H1 (cell line): ENCODE results near the gene DIPK1B. TPM values are rescaled to one million over a fixed set of nuclear protein-coding genes. Genes with fewer than 3 reads are reported as not detected.

Experiments
- CTCF ChIA-PET: fragments of 300-600 bp; sonication (Branson Sonifier 250); formaldehyde crosslinking; loops from one replicate; lab custom pipeline; 2021; ENCODE audit not compliant: partially characterized antibody; lab: Charles Lee
- POLR2A ChIA-PET: fragments of 300-600 bp; sonication (Branson Sonifier 250); formaldehyde crosslinking; loops from one replicate; lab custom pipeline; 2021; ENCODE audit warnings: inconsistent platforms; ENCODE audit not compliant: partially characterized antibody; lab: Charles Lee
- DNase-seq, 2 experiments: peaks; one replicate each; pipeline versions ENCODE4 v3.0.0 to v3.0.0-alpha.2; 2010 to 2022; ENCODE audit warnings: low spot score in 2 of 2, low read depth in 1 of 2, mixed read lengths in 1 of 2
- FAIRE-seq: peaks from 2 replicates; lab custom pipeline; 2011; peaks lifted over from hg19 to GRCh38; lab: Jason Lieb, UNC
- H2AFZ ChIP-seq: 2 replicates; pipeline ENCODE4 v1.8.1; 2012; ENCODE audit warnings: low read length, inconsistent platforms
- H2AK5ac ChIP-seq: 2 replicates; pipeline ENCODE4 v1.6.1; 2013; ENCODE audit warnings: low read depth, low read length
- H2BK120ac ChIP-seq: replicated peaks from 2 replicates; pipeline ENCODE3; 2013; ENCODE audit warnings: low read depth, low read length, inconsistent platforms
- H2BK12ac ChIP-seq: 2 replicates; pipeline ENCODE4 v1.6.1; 2013; ENCODE audit warnings: low read depth, low read length
- H2BK15ac ChIP-seq: 2 replicates; pipeline ENCODE4 v1.6.1; 2013; ENCODE audit warnings: low read length
- H2BK20ac ChIP-seq: 2 replicates; pipeline ENCODE4 v1.6.1; 2013; ENCODE audit warnings: low read length
- H2BK5ac ChIP-seq: 2 replicates; pipeline ENCODE4 v1.6.1; 2013; ENCODE audit warnings: low read depth, low read length
- H3K14ac ChIP-seq: 2 replicates; pipeline ENCODE4 v1.6.1; 2013; ENCODE audit warnings: inconsistent platforms; ENCODE audit not compliant: insufficient read length
- H3K18ac ChIP-seq: 2 replicates; pipeline ENCODE4 v1.6.1; 2013; ENCODE audit warnings: low read length; ENCODE audit errors: extremely low read depth
- H3K23ac ChIP-seq: 2 replicates; pipeline ENCODE4 v1.6.1; 2013; ENCODE audit warnings: inconsistent platforms; ENCODE audit not compliant: insufficient read length
- H3K23me2 ChIP-seq: 2 replicates; pipeline ENCODE4 v1.6.1; 2013; ENCODE audit warnings: low read depth, low read length
- H3K27ac ChIP-seq: 2 replicates; pipeline ENCODE4 v1.6.1; 2011; ENCODE audit warnings: low read depth, low read length, inconsistent platforms
- H3K27me3 ChIP-seq, 4 experiments: replicated peaks in 1 of 4; 1 replicate in 1 of 4; 2 replicates in 3 of 4; pipeline versions ENCODE4 v1.6.1 to v1.8.1; 2011 to 2013; ENCODE audit warnings: low read length in 3 of 4, mild to moderate bottlenecking in 3 of 4, inconsistent platforms in 2 of 4, mixed read lengths in 2 of 4, moderate library complexity in 1 of 4; ENCODE audit not compliant: control insufficient read depth in 3 of 4, insufficient read depth in 3 of 4; ENCODE audit errors: extremely low read depth in 1 of 4
- H3K36me3 ChIP-seq, 4 experiments: 2 replicates each; pipeline versions ENCODE4 v1.6.1 to v1.8.1; 2011 to 2013; ENCODE audit warnings: mild to moderate bottlenecking in 4 of 4, low read length in 3 of 4, moderate library complexity in 2 of 4, control low read depth in 1 of 4, inconsistent platforms in 1 of 4; ENCODE audit not compliant: insufficient read depth in 4 of 4, control insufficient read depth in 2 of 4
- H3K4ac ChIP-seq: replicated peaks from 2 replicates; pipeline ENCODE3; 2013; ENCODE audit warnings: low read length, low read depth, mixed read lengths, inconsistent platforms; ENCODE audit not compliant: insufficient read length
- H3K4me1 ChIP-seq, 4 experiments: replicated peaks in 1 of 4; 1 replicate in 1 of 4; 2 replicates in 3 of 4; pipeline versions ENCODE4 v1.6.1 to v1.8.1; 2011 to 2013; ENCODE audit warnings: low read length in 3 of 4, inconsistent platforms in 2 of 4, mixed read lengths in 1 of 4; ENCODE audit not compliant: insufficient read depth in 4 of 4, control insufficient read depth in 3 of 4
- H3K4me2 ChIP-seq, 2 experiments: 2 replicates each; pipeline versions ENCODE4 v1.6.1 to v1.8.1; 2011 to 2013; ENCODE audit warnings: low read depth in 2 of 2, low read length in 2 of 2, control low read depth in 1 of 2, inconsistent platforms in 1 of 2, mild to moderate bottlenecking in 1 of 2; ENCODE audit not compliant: insufficient read depth in 1 of 2
- H3K4me3 ChIP-seq, 4 experiments: fragments of 200-600, 300-600 bp in 1 of 4; sonication (generic), shearing (Covaris generic), sonication (Bioruptor Twin) in 1 of 4; 2 replicates each; pipeline versions ENCODE4 v1.5.1 to v1.8.1; 2011 to 2016; ENCODE audit warnings: low read length in 4 of 4, low read depth in 3 of 4, control low read depth in 2 of 4, inconsistent platforms in 2 of 4, mild to moderate bottlenecking in 2 of 4, mixed read lengths in 1 of 4, moderate library complexity in 1 of 4; ENCODE audit not compliant: insufficient read depth in 2 of 4; ENCODE audit errors: extremely low read depth in 1 of 4
- H3K56ac ChIP-seq: replicated peaks from 2 replicates; pipeline ENCODE3; 2013; ENCODE audit warnings: low read depth, mild to moderate bottlenecking, mixed read lengths, low read length, inconsistent platforms; ENCODE audit not compliant: insufficient read length
- H3K79me1 ChIP-seq: 2 replicates; pipeline ENCODE4 v1.6.1; 2013; ENCODE audit warnings: low read depth, low read length, control low read depth
- H3K79me2 ChIP-seq, 2 experiments: 2 replicates each; pipeline versions ENCODE4 v1.6.1 to v1.8.1; 2012 to 2013; ENCODE audit warnings: low read length in 2 of 2, mild to moderate bottlenecking in 2 of 2, inconsistent platforms in 1 of 2; ENCODE audit not compliant: insufficient read depth in 2 of 2, control insufficient read depth in 1 of 2
- H3K9ac ChIP-seq, 4 experiments: replicated peaks in 1 of 4; 1 replicate in 1 of 4; 2 replicates in 3 of 4; pipeline versions ENCODE4 v1.6.1 to v1.8.1; 2011 to 2013; ENCODE audit warnings: low read depth in 3 of 4, low read length in 3 of 4, control low read depth in 2 of 4, mild to moderate bottlenecking in 2 of 4, moderate library complexity in 2 of 4, inconsistent platforms in 1 of 4; ENCODE audit errors: extremely low read depth in 1 of 4
- H3K9me3 ChIP-seq, 2 experiments: 2 replicates each; pipeline versions ENCODE4 v1.6.1 to v1.8.1; 2012 to 2013; ENCODE audit warnings: mild to moderate bottlenecking in 2 of 2, moderate library complexity in 2 of 2, control low read depth in 1 of 2, inconsistent platforms in 1 of 2, low read depth in 1 of 2, low read length in 1 of 2, mixed read lengths in 1 of 2; ENCODE audit not compliant: insufficient read depth in 2 of 2
- H4K20me1 ChIP-seq, 2 experiments: replicated peaks in 1 of 2; 2 replicates each; pipeline versions ENCODE3 to v1.8.1; 2011 to 2013; ENCODE audit warnings: inconsistent platforms in 2 of 2, low read length in 2 of 2, mild to moderate bottlenecking in 1 of 2; ENCODE audit not compliant: insufficient read depth in 2 of 2, control insufficient read depth in 1 of 2
- H4K5ac ChIP-seq: 2 replicates; pipeline ENCODE4 v1.6.1; 2013; ENCODE audit warnings: low read length, low read depth, mixed read lengths, inconsistent platforms; ENCODE audit not compliant: insufficient read length
- H4K8ac ChIP-seq: 2 replicates; pipeline ENCODE4 v1.8.0; 2013; ENCODE audit warnings: mild to moderate bottlenecking, moderate library complexity, low read length, inconsistent platforms; ENCODE audit not compliant: insufficient read depth; ENCODE audit errors: extremely low read depth
- H4K91ac ChIP-seq: replicated peaks from 2 replicates; pipeline ENCODE3; 2013; ENCODE audit warnings: low read length, mixed read lengths, inconsistent platforms; ENCODE audit not compliant: insufficient read length
- ATF2 ChIP-seq: IDR thresholded peaks from 2 replicates; pipeline ENCODE4 v1.6.1; 2012; ENCODE audit warnings: low read length, inconsistent platforms
- CBX8 ChIP-seq: fragments of 300-800, 300-1000 bp; sonication (generic); IDR thresholded peaks from 2 replicates; pipeline ENCODE4 v1.7.1; 2016; ENCODE audit warnings: low read depth, low read length, borderline replicate concordance
- E2F6 ChIP-seq: IDR thresholded peaks from 2 replicates; pipeline ENCODE4 v1.6.1; 2012; ENCODE audit warnings: inconsistent platforms
- EGR1 ChIP-seq: IDR thresholded peaks from 2 replicates; pipeline ENCODE4 v1.6.1; 2011; ENCODE audit warnings: low read depth, low read length, borderline replicate concordance
- EZH2 ChIP-seq: fragments of 200-600 bp; sonication (generic); IDR thresholded peaks from 2 replicates; pipeline ENCODE4 v1.7.1; 2012; ENCODE audit warnings: low read depth, mild to moderate bottlenecking, moderate library complexity, low read length, inconsistent platforms; ENCODE audit not compliant: severe bottlenecking
- KDM4A ChIP-seq: IDR thresholded peaks from one replicate; pipeline ENCODE4 v1.7.1; 2012; ENCODE audit warnings: low read depth, mild to moderate bottlenecking, moderate library complexity, low read length, inconsistent platforms; ENCODE audit not compliant: severe bottlenecking
- NANOG ChIP-seq: IDR thresholded peaks from 2 replicates; pipeline ENCODE4 v1.6.1; 2011; ENCODE audit warnings: low read length, low read depth, mild to moderate bottlenecking, inconsistent platforms; ENCODE audit not compliant: insufficient read depth, poor library complexity, severe bottlenecking
- NRF1 ChIP-seq: IDR thresholded peaks from 2 replicates; pipeline ENCODE4 v1.6.1; 2011; ENCODE audit warnings: mild to moderate bottlenecking, low read depth, low read length, improper control_type of control experiment
- POLR2A ChIP-seq, 2 experiments: IDR thresholded peaks; 1 replicate in 1 of 2; 2 replicates in 1 of 2; pipeline ENCODE4 v1.6.1; 2011; ENCODE audit warnings: low read depth in 2 of 2, low read length in 2 of 2, mild to moderate bottlenecking in 2 of 2; ENCODE audit errors: control extremely low read depth in 1 of 2
- SIX5 ChIP-seq: IDR thresholded peaks from 2 replicates; pipeline ENCODE4 v1.6.1; 2011; ENCODE audit warnings: mild to moderate bottlenecking, low read depth, low read length
- SP4 ChIP-seq: IDR thresholded peaks from 2 replicates; pipeline ENCODE4 v1.6.1; 2012; ENCODE audit warnings: low read length, inconsistent platforms
- WGBS, 2 experiments: shearing (Covaris generic) in 1 of 2; methylation state at CpG; one replicate each; pipeline versions ENCODE4 v1.1.6 to v1.1.7; 2013 to 2015; ENCODE audit warnings: low lambda C conversion rate in 2 of 2, mixed read lengths in 2 of 2, inconsistent platforms in 1 of 2, low coverage in 1 of 2, missing lambda C conversion rate in 1 of 2; ENCODE audit not compliant: insufficient replicate concordance in 2 of 2, insufficient coverage in 1 of 2, insufficient read length in 1 of 2; ENCODE audit errors: extremely low coverage in 1 of 2, missing lambda C conversion rate in 1 of 2; 5-methylcytosine and 5-hydroxymethylcytosine counted together
- polyA plus RNA-seq, 7 experiments: library from polyadenylated mRNA; depleted of rRNA in 3 of 7; stranded (reverse) in 5 of 7; unstranded in 2 of 7; fragments of >200 nt in 5 of 7; fragments of 200-250 nt in 2 of 7; gene quantifications; 1 replicate in 5 of 7; 2 replicates in 1 of 7; 4 replicates in 1 of 7; pipeline versions ENCODE4 v1.2.1 to v1.2.3, GENCODE V29; 2011 to 2013; ENCODE audit warnings: missing spikeins in 2 of 7, mixed read lengths in 2 of 7
- total RNA-seq: library from RNA; stranded (reverse); fragmentation: NEBNext Ultra II Directional; extraction: Animal tissue kit (Norgen Biotek cat#: 25700); gene quantifications from 2 replicates; pipeline ENCODE4 v1.2.1, GENCODE V29; 2021

DIPK1B gene
- total and polyA plus RNA-seq, 2 of the 8 experiments (the other 6 are each of a cell fraction or from before 2014, with no cell fraction given) = 32.3 to 64.8 TPM

GRCh38 chr9:136698635-136699246 lies 13.6 kb upstream of the DIPK1B start:
- ChIA-PET CTCF (interaction anchor here (0.6 to 1.7 kb wide), 9 partner anchors 9 to 222 kb away, joined by 3 to 4 read pairs (median 3); no protein-coding TSS in a partner anchor), POLR2A (interaction anchor here (1.0 kb wide), 3 partner anchors 10 to 29 kb away, joined by 3 to 4 read pairs (median 3); no protein-coding TSS in a partner anchor)
- no peak overlapping the region for H2BK15ac ChIP-seq
- no peaks in the 10 kb centered on the region for H3K9me3 ChIP-seq
- no peak overlapping the region for H2BK5ac ChIP-seq
- no peak overlapping the region for H2BK120ac ChIP-seq
- H2AFZ ChIP-seq = no peak overlapping the region
- 92% methylated on average over 10 of the region's 11 CpGs; no CpG with 5 or more reads in 1 of the 2 experiments for WGBS, 2 experiments
- H3K23ac ChIP-seq = no peak overlapping the region
- no peak overlapping the region for H2BK12ac ChIP-seq
- H3K4me3 ChIP-seq = no peak overlapping the region
- H3K9ac ChIP-seq = no peak overlapping the region
- no peak overlapping the region for H3K27ac ChIP-seq
- no peaks in the 10 kb centered on the region for H3K79me1 ChIP-seq
- no peak overlapping the region for H3K18ac ChIP-seq
- FAIRE-seq (no peak), DNase-seq (no peak)
- H3K27me3 ChIP-seq = no peaks in the 10 kb centered on the region
- H2AK5ac ChIP-seq = no peak overlapping the region
- peaks cover 0 to 13% (median 5%) of the 10 kb centered on the region in 4 experiments; a peak in 5 of 7 replicates for H3K4me1 ChIP-seq
- no peaks in the 10 kb centered on the region for H3K36me3 ChIP-seq
- no peak overlapping the region for H3K56ac ChIP-seq
- H3K4me2 ChIP-seq = no peak overlapping the region
- H3K79me2 ChIP-seq = no peaks in the 10 kb centered on the region
- no peak overlapping the region for H3K4ac ChIP-seq
- no peak overlapping the region for H3K14ac ChIP-seq
- H4K5ac ChIP-seq = no peak overlapping the region
- H2BK20ac ChIP-seq = no peak overlapping the region
- no peaks in the 10 kb centered on the region for H4K20me1 ChIP-seq
- H3K23me2 ChIP-seq = no peaks in the 10 kb centered on the region
- no peak overlapping the region for H4K91ac ChIP-seq
- no peak overlapping the region for H4K8ac ChIP-seq
- no peak for TF ChIP-seq EGR1
- TF ChIP-seq ATF2 = no peak
- TF ChIP-seq EZH2 = no peak
- TF ChIP-seq SIX5 = no peak
- no peak for TF ChIP-seq NANOG
- TF ChIP-seq POLR2A (IDR thresholded peaks at IDR 0.05; ENCODE audit: control extremely low read depth in 1 of 2, low read depth in 2 of 2, low read length in 2 of 2) = no peak
- no peak for TF ChIP-seq NRF1
- no peak for TF ChIP-seq E2F6
- TF ChIP-seq SP4 = no peak
- TF ChIP-seq CBX8 = no peak
- TF ChIP-seq KDM4A = no peak
